ENCODE data around the gene PIK3AP1.

The PIK3AP1 gene

DNA sequence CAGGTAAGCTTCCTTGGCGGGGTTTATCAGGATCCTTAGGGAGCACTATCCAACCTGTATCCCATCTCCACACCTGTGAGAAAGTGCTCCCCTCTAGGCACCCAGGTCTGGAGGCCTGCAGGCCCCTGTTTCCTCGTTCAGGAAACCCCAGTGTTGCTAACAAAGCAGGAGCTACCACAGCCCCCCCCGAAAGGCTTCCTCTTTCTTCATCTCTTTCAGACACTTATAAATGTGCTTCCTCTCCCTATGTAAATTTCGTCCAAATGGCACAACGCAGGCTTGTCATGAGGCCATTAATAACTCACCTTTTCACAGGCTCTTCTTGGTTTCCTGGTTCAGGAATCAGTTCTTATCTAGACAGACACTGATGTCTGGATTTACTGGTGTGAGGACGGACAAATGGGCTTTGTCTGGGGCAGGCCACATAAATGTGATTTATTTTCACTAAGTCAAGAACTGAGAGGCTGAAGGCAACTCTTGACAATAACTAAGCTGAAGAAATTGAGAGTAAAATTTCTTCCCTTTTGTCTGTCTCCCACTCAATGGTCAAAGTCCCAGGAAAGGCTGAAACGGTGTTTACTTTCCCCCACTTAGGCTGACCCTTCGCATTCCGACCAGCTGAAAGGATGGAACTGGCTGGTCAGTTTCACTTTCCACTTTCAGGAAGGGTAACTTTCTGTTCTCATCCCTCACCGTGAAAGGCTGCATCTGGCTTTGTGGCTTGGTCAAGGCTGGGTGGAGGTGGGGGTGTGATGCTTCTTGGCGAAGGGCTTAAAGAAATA is 46.8 kb downstream of the PIK3AP1 start:
- no peak for DNase-seq (ENCODE audit: extremely low read depth in 1 of 2, low read depth in 1 of 2)

DNA sequence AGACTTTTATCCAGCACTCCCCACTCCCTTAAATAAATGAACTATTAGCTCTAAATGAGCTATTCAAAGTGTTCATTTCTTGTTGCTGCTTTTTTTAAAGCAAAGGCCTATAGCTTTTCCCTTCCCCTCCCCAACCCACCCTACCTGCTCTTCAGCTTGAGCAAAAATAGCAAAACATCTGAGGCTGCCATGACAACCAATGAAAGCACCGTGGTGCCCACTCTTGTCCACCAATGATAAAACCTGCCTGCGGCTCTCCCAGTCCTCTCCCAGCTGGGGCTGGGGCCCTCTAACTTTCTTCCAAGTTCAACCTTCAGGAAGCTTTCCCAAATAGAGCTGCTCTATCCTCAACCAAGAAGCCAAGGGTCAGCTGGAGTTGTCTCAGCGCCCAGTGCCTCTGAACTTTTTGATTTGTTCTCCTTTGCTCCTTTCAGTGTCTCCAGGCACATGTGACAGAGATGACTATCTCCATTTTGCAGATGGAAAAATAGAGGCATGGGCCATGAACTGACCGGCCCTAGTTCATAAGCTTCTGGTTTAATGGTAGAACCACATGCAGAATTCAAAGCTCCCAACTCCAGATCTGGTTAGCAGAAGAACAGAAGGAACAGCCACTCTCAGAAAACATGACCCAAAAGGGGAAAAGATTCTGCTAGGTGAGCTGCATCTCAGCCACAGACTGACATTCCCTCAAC is 47.7 kb downstream of the PIK3AP1 start:
- no peak for DNase-seq (ENCODE audit: extremely low read depth in 1 of 2, low read depth in 1 of 2)

DNA sequence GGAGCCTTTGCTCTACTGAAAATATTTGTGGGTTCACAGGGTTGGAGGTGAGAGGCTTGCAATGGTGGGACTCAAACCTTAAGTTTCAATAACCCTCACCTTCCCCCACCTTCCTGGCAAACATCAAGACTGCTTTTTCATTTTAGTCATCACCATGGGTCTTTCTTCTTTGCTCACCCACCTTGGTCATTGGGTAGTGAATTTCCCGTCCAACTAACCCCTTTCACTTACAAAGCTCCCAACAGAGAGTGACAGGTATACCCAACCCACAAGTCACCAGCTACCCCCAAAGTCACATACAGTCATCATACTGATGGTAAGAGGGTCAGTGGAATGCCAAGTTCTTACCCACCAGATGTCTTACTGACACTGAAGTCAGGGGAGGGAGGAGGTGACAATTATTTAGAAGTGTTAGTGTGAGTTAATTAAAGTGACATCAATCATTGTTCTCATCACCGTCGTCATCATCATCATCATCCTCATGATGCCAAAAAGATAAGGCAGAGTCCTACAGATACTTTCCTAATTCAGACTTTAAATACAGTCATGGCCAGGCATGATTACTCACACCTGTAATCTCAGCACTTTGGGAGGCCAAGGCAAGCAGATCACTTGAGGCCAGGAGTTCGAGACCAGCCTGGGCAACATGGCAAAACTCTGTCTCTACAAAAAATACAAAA is 49.0 kb downstream of the PIK3AP1 start:
- no peak for DNase-seq (ENCODE audit: extremely low read depth in 1 of 2, low read depth in 1 of 2)

DNA sequence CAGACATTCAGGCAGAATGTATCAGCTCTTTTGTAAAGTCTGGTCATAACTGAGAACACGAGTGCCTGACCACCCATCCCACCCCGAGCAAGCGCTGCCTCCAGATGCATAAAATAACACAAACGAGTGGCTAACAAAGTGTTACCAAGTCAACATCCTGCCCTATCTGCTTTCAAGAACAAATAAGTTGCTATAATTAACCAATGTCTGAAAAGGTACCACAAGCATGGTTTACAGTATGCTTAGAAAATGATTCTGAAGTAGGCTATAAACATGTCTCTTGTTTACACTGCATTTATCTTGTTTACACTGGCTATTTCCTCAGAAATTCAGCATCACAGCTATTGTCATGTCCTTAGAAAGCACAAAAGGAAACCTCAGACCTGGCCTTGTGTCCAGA is 49.5 kb downstream of the PIK3AP1 start:
- DNase-seq (ENCODE audit: extremely low read depth in 1 of 2, low read depth in 1 of 2): no peak

DNA sequence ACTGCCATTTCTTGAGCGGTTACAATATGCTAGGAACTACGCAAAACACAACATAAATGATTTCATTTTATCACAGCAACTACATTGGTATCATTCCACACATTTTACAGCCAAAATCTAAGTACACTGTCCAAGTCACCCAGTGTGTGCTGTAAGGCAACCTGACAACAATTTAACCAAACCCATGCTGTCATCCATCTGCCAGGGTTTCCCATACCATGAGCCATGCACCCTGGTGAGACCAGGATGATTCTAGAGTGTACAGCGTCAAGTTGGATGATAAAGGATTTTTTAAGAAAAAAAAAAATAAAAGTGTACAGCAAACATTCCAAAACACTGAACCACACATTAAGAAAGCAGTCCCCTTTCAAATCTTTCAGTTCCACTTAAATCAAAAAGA is 52.9 kb downstream of the PIK3AP1 start:
- no peak for DNase-seq (ENCODE audit: extremely low read depth in 1 of 2, low read depth in 1 of 2)

DNA sequence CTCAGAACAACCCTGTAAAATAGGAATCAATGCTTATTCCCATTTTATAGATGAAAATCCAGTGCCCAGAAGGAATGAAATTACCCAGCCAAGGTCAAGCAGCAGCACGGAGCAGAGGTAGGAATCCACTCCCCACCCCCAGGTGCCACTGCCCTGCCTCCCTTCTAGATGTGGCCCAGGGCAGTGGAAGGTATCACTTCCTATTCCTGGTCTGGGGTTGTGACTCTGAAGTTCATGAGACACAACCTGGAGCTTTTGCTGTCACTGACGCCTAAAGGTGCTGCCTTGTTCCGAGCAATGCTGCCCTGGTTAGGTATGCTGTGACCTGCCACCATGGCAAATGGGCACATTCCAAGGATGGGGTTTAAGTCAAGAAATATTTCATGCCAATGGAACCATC is 53.6 kb downstream of the PIK3AP1 start:
- no peak for DNase-seq (ENCODE audit: extremely low read depth in 1 of 2, low read depth in 1 of 2)

DNA sequence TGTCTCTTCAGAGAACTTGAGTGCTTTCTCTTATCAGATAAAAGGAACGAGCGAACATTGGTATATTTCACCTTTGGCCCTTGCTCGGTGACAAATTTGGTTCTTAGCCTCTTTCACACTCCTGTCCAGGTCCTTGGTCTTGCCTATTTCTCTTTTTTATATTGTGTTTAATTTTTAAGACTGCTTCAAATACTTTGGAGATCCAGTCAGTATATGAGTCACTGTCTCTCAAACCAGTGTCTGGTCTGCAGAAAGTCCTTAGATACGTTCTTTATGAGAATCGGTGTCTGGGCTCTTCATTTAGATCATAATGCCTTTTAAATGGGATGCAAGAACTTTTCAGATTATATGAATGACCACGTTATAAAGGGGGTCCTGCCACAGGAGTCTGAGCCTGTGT is 55.0 kb downstream of the PIK3AP1 start:
- no peak for DNase-seq (ENCODE audit: extremely low read depth in 1 of 2, low read depth in 1 of 2)

DNA sequence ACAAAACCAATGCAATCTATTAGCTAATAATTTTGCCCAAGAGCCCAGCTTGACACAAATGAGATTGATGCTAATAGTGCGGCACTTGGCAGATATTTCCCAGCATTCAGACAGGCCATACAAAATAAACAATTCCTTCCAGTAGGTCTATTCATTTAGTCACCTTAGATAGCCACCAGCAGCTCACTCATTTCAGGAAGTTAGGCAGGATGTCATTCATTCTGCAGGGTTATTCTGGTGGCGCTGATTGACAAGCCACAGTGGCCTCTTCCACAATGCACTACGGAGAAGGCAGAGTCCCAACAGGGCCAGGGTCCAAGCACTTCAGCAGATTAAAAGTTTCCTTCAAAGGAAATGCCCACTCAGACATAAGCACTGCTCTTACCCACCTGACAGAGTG is 55.8 kb downstream of the PIK3AP1 start:
- DNase-seq (ENCODE audit: extremely low read depth in 1 of 2, low read depth in 1 of 2): no peak

DNA sequence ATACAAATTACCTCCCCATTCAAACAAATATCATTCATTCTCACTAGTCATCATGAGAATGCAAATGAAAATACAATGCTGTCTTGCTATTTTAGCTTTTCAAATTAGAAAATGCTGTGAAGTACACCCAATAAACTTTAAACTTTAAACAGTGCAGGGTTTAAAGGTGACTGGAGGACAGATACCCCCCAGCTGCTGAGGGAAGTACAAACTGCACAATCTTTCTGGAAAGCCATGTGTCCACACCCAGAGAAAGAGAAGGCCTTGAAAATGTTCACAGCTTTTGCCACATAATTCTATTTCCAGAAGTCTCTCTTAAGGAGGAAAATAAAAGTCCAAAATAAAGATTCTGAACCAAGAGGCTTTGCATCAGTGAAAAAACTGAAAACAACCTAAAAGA is 56.5 kb downstream of the PIK3AP1 start:
- no peak for DNase-seq (ENCODE audit: extremely low read depth in 1 of 2, low read depth in 1 of 2)

DNA sequence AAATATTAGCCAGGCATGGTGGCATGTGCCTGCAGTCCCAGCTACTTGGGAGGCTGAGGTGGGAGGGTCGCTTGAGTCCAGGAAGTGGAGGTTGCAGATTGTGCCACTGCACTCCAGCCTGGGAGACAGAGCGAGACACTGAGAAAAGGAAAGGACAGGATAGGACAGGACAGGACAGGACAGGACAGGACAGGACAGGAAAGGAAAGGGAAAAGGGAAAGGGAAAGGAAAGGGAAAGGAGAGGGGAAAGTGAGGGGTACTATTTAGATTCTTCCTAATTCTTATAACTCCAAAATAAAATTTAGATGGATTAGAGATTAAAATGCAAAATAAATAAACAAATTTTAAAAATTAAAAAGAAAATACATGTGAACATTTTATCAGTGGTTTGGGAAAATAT is 58.7 kb downstream of the PIK3AP1 start:
- no peak for DNase-seq (ENCODE audit: extremely low read depth in 1 of 2, low read depth in 1 of 2)

DNA sequence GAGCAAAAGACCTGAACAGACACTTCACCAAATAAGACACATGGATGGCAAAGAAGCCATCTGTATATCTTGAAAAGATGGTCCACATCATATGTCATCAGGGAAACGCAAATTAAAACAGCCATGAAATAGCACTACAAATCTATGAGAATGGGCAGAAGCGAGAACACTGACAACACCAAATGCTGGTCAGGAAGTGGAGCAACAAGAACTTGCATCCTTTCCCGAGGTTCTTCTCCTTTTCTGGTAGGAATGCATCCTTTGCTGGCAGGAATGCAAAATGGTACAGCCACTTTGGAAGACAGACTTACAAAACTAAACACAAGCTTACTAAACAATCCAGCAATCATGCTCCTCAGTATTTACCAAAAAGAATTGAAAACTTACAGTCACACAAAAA is 60.0 kb downstream of the PIK3AP1 start:
- DNase-seq (ENCODE audit: extremely low read depth in 1 of 2, low read depth in 1 of 2): no peak

DNA sequence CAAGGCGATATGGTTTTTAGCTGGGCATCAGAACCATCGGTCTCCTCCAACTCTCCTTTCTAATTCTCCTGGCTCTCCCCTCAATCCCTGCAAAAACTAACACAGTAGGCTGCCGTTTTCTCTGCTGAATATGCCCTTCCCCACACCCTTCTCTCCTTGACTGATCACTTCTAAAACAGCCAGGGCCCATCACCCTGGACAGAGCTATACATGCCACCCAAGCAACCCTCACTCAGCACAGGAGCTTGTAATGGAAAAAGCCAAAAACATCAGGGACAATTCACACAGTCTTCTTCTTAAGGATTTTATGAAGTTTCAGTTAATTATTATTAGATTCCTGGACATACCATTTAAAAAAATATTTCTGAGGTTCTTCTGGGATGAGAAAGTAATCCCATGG is 61.5 kb downstream of the PIK3AP1 start:
- DNase-seq (ENCODE audit: extremely low read depth in 1 of 2, low read depth in 1 of 2): no peak

DNA sequence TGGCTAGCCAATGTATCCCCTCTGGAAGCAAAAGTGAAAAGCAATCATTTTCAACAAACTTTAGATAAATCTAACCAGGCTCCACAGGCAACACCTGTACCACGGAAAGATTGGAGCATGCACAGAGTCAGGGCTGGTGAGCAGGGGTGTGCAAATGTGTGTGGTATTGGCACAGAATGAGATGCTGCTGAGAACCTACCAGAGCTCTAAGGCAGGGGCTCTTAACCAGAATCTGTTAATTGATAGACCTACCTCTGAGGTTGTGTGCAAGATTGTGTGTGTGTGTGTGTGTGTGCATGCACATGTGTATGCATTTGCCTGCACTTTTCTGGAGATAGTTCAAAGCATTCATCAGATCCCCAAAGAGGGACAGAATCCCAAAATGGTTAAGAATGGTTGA is 62.9 kb downstream of the PIK3AP1 start:
- no peak for DNase-seq (ENCODE audit: extremely low read depth in 1 of 2, low read depth in 1 of 2)

DNA sequence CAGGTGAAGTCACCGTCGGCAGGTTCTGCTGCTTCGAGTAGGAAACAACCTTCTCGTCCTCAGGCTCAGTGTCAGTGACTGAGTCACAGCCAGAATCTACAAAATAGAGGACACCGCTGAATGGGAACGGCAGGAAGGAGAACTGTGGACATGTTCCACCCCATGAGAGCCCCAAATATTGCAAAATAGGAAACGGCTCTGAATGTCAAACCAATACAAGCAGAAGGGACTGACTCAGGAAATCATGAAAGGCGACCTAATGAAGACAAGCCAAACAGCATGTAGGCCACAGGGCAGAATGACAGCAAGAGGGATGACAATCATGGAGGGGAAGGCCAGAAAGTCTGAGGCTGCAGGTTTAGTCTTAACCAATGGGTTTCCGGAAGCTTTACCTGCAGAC is 63.5 kb downstream of the PIK3AP1 start:
- no peak for DNase-seq (ENCODE audit: extremely low read depth in 1 of 2, low read depth in 1 of 2)

DNA sequence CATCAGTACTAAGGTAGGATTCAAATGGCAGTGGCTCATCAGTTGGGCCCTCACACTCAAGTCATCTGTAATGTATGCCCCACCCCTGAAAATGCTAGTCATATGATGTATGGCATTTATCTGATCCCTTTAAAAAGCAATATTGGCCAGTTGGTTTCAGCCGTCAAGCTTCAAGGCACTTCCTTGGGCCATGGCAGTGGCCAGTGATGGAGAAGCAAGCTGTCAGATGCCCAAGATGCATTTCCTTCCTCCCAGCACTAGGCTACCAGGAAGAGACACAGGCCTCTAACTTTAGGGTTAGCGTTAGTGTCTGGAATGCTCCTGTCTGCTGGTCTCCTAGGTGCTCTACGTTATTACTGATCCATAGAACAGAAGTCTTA is 64.1 kb downstream of the PIK3AP1 start:
- no peak for DNase-seq (ENCODE audit: extremely low read depth in 1 of 2, low read depth in 1 of 2)

DNA sequence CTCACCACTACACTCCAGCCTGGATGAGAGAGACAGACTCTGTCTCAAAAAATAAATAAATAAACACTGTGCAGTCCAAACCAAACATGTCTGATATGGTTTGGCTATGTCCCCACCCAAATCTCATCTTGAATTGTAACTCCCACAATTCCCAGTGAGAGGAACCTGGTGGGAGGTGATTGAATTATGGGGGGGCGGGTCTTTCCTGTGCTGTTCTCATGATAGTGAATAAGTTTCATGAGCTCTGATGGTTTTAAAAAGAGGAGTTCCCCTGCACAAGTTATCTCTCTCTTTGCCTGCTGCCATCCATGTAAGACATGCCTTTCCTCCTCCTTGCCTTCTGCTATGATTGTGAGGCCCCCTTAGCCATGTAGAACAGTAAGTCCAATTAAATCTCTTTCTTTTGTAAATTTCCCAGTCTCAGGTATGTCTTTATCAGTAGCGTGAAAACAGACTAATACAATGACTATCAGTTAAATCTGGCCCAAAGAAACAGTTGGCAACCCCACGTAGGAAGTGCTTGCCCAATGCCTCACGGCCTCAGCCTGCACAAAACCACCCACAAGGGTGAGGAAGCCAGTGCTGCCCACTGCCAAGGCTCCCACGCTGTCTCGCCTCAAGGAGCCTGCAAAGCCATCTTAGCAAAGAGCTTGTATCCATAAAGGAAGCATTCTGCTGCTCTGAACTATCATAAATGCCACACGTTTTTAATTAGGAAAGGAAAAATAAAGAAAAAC is 64.7 kb downstream of the PIK3AP1 start:
- no peak for DNase-seq (ENCODE audit: extremely low read depth in 1 of 2, low read depth in 1 of 2)

DNA sequence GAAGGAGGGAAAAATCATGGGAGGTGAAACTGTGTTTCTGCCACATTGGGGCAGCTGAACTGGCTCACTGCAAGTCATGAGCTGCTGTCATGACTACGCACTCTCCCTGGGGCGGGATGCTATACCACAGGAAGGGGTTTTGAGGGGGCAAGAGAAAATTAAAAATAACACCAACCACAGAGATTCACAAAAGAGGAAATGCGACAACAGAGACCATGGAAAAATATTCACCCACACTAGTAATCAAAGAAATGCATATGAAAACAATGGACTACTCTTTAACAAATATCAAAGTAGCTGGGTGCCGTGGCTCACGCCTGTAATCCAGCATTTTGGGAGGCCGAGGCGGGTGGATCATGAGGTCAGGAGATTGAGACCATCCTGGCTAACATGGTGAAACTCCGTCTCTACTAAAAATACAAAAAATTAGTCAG is 68.3 kb downstream of the PIK3AP1 start:
- peak; percentile 9 to 24 for DNase-seq (ENCODE audit: extremely low read depth in 1 of 2, low read depth in 1 of 2)

DNA sequence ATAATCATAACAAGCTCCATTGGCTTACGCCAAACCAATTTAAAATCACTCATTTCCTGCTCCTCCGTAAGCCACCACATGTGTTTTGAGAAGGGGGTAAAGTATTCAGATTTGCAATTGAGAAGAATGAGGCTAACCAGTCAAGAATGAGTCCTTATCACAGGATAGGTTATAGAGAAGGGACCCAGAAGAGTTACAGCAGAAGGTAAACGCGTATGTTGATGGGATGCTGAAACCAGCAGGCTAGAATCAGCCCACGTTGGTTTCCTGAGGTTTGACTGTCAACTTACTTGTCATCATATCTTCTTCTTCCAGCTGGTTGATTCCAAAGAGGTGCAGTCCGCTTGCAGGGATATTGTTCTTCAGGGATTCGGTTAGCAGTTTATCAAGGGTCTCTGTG is 69.4 kb downstream of the PIK3AP1 start:
- no peak for DNase-seq (ENCODE audit: extremely low read depth in 1 of 2, low read depth in 1 of 2)

DNA sequence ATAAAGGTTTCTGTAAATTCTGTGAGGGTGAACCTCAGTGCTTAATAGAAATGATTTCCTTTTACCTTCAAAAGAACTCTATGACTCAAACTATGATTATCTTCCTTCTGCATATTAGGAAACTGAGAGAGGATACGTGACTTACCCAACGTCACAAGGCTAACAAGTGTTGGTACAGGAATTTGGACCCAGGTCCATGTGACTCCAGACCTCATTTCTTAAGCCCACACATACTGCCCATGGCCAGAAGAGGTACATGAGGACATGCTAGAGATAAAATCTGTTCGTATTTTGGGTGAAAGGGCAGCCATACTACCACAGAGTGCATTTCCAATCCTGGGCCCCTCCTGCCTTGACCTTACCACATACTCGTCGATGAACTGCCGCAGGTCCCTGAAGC is 72.0 kb downstream of the PIK3AP1 start:
- DNase-seq (ENCODE audit: extremely low read depth in 1 of 2, low read depth in 1 of 2): no peak

DNA sequence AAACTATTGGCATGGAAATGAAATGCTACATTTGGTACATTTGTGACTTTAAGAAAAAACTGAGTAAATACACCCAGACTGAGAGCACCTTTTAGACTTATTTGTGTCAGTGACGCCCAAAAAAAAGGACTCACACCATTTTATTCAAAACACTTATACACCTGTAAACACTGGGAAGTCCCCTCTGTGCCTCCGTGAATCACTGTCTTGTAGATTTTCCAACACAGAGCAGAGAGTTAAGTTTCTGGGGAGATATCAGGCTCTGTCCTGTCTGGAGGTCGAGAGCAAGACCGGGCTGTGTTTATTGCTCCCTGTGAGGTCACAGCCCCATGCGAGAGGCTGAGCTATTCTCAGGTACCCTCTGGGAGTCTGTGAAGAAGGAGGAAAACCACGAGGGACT is 72.8 kb downstream of the PIK3AP1 start:
- DNase-seq (ENCODE audit: extremely low read depth in 1 of 2, low read depth in 1 of 2): no peak

DNA sequence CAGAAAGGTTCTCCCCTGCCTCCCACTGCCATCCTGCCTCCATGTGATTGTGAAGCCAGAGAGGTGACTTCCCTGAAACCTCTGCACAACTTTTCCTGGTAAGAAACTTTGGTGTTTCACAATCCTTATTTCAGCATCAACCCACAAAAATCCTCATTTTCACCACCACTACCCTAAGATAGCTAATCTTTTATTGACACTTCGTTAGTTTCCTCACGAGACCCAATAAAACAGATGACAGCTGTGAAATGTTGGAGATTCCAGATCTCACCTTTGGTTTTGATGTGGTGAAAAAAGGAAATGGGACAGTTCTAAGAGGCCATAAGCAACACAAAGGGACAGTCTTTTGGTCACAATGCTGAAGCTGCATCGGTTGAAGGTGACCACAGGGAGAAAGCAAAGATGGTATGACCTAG is 73.6 kb downstream of the PIK3AP1 start:
- no peak for DNase-seq (ENCODE audit: extremely low read depth in 1 of 2, low read depth in 1 of 2)
